ENCODE data around the gene SLC35B2. TPM values are rescaled to one million over a fixed set of nuclear protein-coding genes. Genes with fewer than 3 reads are reported as not detected.

SLC35B2 gene
- total RNA-seq, 2 experiments from 2014 or later: 13.9 to 16.5 TPM

GRCh38 chr6:44253307-44254101 is 3.8 kb downstream of the SLC35B2 start:
- H4K20me1 ChIP-seq (ENCODE audit: insufficient read depth, low read length): peaks cover 36% of the 10 kb centered on the region
- POLR2A ChIA-PET: interaction anchor here (1.4 kb wide), 1 partner anchor 11 kb away, joined by 4 read pairs; no protein-coding TSS in a partner anchor

GRCh38 chr6:44251576-44252524 is 5.5 kb downstream of the SLC35B2 start:
- Histone ChIP-seq H4K20me1 (ENCODE audit: insufficient read depth, low read length) (peaks cover 51% of the 10 kb centered on the region), H3K27ac (ENCODE audit: low read depth, low read length, poor library complexity, severe bottlenecking) (no peak overlapping the region), H3K4me1 (ENCODE audit: insufficient read depth, low read length, poor library complexity, severe bottlenecking) (peaks cover 73% of the 10 kb centered on the region), H3K79me2 (ENCODE audit: insufficient read depth, low read depth, low read length) (peaks cover 51% of the 10 kb centered on the region), H2AFZ (ENCODE audit: low read length) (no peak overlapping the region), H3K9me2 (ENCODE audit: insufficient read depth, low read length) (no peaks in the 10 kb centered on the region), H3K36me3 (ENCODE audit: insufficient read depth, low read length) (peaks cover 93% of the 10 kb centered on the region), H3K9me3 (ENCODE audit: low read length) (no peaks in the 10 kb centered on the region), H3K4me3 (ENCODE audit: low read depth, low read length, poor library complexity, severe bottlenecking) (no peak overlapping the region), H3K4me2 (ENCODE audit: low read length) (peak overlapping the region; percentile 14; the same call in 1 of the 2 replicates)
- intact Hi-C loops (cut with micrococcal nuclease; ENCODE audit: unreplicated experiment): no loop called here
- no peak for TF ChIP-seq CTCF (conservative IDR thresholded peaks at IDR 0.05; ENCODE audit: low read length)
- TF ChIP-seq EZH2phosphoT487 (IDR thresholded peaks at IDR 0.05; ENCODE audit: borderline replicate concordance, low read depth, low read length): no peak
- POLR2A ChIA-PET: interaction anchor here (0.7 to 1.0 kb wide), 2 partner anchors 27 to 57 kb away, joined by 3 read pairs; no protein-coding TSS in a partner anchor
- no TSS peak for BruUV-seq (replicated peaks)
- CTCF ChIA-PET (ENCODE audit: unreplicated experiment): no interaction called here
- no peak for DNase-seq (ENCODE audit: low spot score)

More at GRCh38 chr6:44253307-44254101, 3.8 kb downstream of the SLC35B2 start:
- TF ChIP-seq EZH2phosphoT487 (IDR thresholded peaks at IDR 0.05; ENCODE audit: borderline replicate concordance, low read depth, low read length) (no peak), CTCF (conservative IDR thresholded peaks at IDR 0.05; ENCODE audit: low read length) (peak; percentile 78)
- H3K4me2 ChIP-seq (ENCODE audit: low read length): peak overlapping the region; percentile 4; the same call in 1 of the 2 replicates
- H3K9me2 ChIP-seq (ENCODE audit: insufficient read depth, low read length): no peaks in the 10 kb centered on the region
- TSS peak; percentile 60 for BruUV-seq (replicated peaks)
- H2AFZ ChIP-seq (ENCODE audit: low read length): no peak overlapping the region
- no peak overlapping the region for H3K4me3 ChIP-seq (ENCODE audit: low read depth, low read length, poor library complexity, severe bottlenecking)
- peaks cover 35% of the 10 kb centered on the region for H3K79me2 ChIP-seq (ENCODE audit: insufficient read depth, low read depth, low read length)
- H3K27ac ChIP-seq (ENCODE audit: low read depth, low read length, poor library complexity, severe bottlenecking): no peak overlapping the region
- DNase-seq (ENCODE audit: low spot score): peak; percentile 53
- H3K9me3 ChIP-seq (ENCODE audit: low read length): no peaks in the 10 kb centered on the region
- intact Hi-C loops (cut with micrococcal nuclease; ENCODE audit: unreplicated experiment): no loop called here
- peaks cover 87% of the 10 kb centered on the region for H3K36me3 ChIP-seq (ENCODE audit: insufficient read depth, low read length)
- CTCF ChIA-PET (ENCODE audit: unreplicated experiment): no interaction called here
- H3K4me1 ChIP-seq (ENCODE audit: insufficient read depth, low read length, poor library complexity, severe bottlenecking): peaks cover 79% of the 10 kb centered on the region

All from OCI-LY7 (cell line).